Lung microvascular endothelial cell (primary cell): Measurements from ENCODE around the gene BHLHE40. TPM values are rescaled to one million over a fixed set of nuclear protein-coding genes. Genes with fewer than 3 reads are reported as not detected.
"Not testable (repeated sequence)": the region's sequence is repeated elsewhere in the genome, so short reads cannot be mapped to it uniquely, and the experiment has no call there.

Experiments used
- DNase-seq, 2 donors: peaks; one replicate each; pipeline versions ENCODE4 v3.0.0 to v3.0.0-alpha.2; 2010; ENCODE audit warnings: low read depth in 2 of 2
- total RNA-seq: library from RNA; depleted of rRNA; stranded (reverse); fragments of >200 nt; gene quantifications from 2 replicates; pipeline ENCODE4 v1.2.1, GENCODE V29; 2014

BHLHE40 gene
- total RNA-seq, 1 donor from 2014 or later, result 9.7 TPM

DNA sequence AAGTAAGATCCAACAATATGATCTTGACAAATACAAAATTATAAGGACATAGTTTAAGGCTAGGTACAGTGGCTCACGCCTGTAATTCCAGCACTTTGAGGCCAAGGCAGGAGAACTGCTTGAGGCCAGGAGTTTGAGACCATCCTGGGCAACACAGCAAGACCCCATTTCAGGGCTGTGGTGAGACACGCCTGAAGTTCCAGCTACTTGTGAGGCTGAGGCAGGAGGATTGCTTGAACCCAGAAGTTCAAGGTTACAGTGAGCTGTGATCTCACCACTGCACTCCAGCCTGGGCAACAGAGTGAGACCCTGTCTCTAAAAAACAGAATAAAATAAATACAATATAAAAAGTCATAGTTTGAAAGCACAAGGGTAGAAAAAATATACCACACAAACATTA, 17.4 kb upstream of the BHLHE40 start:
- DNase-seq, result not testable (repeated sequence)

DNA sequence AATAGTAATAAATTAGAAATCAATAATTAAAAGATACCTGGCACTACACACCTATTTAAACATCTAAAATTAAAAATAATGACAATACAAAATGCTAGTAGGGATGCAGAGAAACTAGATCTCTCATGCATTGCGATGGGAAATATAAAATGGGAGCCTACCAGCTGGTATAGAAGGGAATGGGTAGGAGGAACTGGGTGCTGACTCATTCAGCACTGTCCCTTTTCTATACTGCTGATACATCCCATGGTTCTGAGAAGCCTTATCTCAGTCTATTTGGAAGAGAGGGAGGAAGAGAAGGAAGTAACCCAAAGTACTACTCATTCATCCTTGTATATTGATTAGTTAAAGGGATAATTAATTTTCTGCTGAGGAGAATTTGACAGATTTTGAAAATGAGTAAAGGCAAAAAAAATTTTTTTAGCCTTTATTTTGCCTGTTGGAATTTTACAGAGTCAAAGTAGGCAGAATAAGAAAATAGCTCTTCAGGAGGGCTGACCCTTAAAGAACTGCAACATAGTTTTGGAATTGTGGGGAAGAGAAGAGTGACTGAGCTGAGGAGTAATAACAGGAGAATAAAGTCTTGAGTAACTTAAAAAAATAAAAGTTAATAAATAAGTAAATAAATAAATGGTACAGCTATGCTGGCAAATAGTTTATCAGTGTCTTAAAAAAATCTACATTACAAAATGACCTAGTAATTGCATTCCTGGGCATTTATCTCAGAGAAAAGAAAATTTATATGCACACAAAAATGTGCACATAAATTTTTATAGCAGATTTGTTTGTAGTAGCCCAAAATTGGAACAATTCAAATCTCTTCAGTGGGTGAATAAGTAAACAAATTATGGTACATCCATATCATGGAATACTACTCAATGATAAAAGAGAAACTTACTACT, 15.3 kb upstream of the BHLHE40 start:
- DNase-seq, result no peak

- DNase-seq, result not testable (repeated sequence)
Measured at GRCh38 chr3:4966006-4966405, 13.2 kb upstream of the BHLHE40 start.

- DNase-seq, result not testable (repeated sequence)
Measured at GRCh38 chr3:4967683-4968082, 11.6 kb upstream of the BHLHE40 start.

DNA sequence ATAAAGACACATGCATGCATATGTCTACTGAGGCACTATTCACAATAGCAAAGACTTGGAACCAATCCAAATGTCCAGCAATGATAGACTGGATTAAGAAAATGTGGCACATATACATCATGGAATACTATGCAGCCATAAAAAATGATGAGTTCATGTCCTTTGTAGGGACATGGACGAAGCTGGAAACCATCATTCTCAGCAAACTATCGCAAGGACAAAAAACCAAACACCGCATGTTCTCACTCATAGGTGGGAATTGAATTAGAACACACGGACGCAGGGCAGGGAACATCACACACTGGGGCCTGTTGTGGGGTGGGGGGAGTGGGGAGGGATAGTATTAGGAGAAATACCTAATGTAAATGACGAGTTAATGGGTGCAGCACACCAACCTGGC, 7.8 kb upstream of the BHLHE40 start:
- DNase-seq, result not testable (repeated sequence)

DNA sequence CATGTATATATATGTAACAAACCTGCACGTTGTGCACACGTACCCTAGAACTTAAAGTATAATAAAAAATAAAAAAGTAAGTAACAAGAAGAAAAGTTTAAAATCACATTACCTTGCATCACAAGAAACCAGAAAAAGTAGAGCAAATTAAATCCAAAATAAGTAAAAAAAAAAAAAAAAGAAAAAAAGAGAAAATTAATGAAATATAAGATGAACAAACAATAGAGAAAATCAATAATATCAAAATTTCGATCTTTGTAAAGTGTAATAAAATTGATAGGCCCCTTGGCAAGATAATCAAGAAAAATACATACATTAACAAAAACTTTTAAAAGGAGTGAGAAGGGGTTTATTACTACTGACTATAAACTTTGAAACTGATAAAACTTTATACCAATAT, 7.4 kb upstream of the BHLHE40 start:
- no peak for DNase-seq

DNA sequence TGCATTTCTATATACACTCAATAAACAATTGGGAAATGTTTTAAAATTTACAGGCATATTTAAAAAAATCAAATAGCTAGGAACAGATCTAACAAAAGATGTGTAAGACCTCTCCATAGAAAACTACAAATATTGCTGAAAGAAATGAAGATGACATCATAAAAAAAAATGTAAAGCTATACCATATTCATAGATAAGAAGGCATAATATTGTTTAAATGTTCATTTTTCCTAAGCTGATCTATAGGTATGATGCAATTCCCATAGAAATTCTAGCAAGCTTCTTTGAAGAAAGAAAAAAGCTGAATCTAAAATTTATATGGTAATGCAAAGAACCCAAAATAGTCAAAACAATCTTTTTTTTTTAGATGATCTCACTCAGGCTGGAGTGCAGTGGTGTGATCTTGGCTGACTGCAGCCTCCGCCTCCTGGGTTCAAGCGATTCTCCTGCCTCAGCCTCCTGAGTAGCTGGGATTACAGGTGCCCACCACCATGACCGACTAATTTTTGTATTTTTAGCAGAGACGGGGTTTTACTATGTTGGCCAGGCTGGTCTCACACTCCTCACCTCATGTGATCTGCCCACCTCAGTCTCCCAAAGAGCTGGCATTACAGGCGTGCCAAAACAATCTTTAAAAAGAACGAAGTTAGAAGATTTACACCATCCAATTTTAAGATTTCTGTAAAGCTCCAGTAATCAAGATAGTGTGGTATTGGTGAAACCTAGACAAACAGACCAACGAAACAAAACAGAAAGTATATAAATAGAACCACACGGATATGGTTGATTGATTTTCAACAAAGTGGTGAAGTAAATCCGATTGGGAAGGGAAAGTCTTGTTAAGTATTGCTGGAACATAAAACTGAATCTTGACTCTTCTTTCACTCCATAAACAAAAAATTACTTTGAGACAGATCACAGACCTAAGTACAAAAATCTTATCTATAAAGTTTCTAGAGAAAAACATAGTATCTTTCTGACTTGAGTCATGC, 6.3 kb upstream of the BHLHE40 start:
- DNase-seq, result no peak

DNA sequence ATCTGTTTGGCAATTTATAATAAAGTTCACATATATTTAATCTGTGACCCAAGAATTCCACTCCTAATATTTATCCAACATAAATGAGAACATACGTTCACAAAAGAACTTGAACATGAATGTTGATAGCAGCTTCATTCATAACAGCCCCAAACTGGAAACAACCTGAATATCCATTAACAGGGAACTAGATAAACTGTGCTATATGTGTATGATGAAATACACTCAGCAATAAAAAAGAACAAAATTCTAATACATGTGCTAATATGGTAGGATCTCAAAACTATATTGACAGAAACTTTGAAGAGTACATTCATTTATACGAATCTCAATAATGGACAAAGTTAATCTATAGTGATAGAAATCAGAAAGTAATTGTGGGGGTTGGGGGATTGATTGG, 5.1 kb upstream of the BHLHE40 start:
- no peak for DNase-seq

- DNase-seq, result peak; percentile 80 to 86
Measured at GRCh38 chr3:4976109-4976508, 3.1 kb upstream of the BHLHE40 start.

DNA sequence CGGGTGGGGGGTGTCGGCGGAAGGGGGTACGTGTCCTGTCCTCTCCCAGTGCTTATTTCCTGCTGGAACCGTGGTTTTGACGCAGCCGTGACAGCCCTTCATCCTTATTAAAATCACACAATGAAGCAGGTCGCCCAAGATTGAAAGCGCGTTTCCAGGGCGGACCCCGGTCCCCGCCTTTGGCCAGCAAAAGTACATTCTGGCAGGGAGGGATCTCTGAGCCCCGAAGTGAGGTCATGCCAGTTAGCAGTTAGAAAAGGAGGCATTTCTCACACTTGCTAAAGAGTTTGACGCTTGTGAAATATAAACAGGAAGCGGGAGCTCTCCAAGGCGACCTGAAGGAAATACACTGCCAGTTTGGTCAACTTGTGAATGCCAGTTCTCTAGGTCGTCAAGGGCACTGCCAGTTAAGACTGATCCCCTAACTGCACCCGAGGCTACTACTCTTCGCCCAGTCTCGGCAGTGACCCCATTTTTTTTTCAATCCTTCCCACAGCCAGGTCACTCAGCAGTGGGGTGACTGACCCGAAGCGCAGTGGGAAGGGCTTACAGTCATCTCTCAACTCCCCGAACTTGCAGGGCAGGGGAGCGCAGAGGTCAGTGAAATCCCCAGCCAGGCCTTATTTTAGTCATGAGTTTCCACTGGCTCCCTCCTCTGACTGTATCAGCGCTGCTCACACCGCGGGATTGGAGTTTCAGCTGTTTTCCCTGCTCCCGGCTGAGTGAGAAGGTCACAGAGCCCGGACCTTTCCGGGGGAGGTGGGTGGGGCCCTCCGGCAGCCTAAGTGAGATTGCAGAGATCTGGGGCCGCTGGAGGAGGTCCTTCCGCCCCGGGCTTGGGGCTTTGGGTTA, 2.0 kb upstream of the BHLHE40 start:
- peak; percentile 94 to 95 for DNase-seq

GRCh38 chr3:4977853-4978203, 1.4 kb upstream of the BHLHE40 start:
- DNase-seq, result no peak

DNA sequence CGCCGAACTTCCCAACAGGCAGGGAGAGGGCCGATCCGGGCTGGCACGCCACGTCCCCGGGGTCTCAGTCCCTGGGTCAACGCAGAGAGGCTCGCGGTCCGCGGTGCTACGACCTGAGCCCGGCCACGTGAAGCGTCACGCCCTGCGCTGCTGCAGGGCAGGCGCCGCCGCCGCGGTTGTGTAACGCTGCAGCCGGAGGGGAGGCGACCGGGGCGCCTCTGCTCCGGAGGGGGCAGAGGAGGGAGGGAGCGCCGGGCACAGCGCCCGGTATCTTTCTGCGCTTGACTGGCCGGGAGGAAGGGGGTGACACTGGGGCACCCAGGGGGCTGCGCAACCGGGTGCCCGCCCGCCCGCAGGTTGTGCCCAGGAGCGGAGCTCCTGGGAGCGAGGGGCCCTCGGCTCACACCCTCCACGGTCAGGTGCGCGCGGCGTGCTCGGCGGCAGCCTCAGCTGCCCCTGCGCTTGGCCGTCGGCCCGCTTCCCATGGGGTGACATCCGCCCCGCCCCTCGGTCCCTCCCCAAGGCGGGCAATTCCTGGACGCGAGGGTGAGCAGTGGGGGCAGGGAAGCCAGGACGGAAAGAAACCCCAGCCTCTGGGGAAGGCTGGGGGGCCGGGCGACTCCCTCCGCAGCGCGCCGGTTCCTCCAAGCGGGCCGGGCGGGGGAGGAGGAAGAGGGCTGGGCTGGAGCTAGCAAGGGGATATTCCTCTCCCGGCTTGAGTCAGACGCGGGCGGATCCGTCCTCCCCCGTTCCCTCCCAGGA, 852 bp upstream of the BHLHE40 start:
- peak; percentile 97 to 99 for DNase-seq

GRCh38 chr3:4978966-4979427, 240 bp upstream of the BHLHE40 start:
- DNase-seq, result peak; percentile 98 to 99

DNA sequence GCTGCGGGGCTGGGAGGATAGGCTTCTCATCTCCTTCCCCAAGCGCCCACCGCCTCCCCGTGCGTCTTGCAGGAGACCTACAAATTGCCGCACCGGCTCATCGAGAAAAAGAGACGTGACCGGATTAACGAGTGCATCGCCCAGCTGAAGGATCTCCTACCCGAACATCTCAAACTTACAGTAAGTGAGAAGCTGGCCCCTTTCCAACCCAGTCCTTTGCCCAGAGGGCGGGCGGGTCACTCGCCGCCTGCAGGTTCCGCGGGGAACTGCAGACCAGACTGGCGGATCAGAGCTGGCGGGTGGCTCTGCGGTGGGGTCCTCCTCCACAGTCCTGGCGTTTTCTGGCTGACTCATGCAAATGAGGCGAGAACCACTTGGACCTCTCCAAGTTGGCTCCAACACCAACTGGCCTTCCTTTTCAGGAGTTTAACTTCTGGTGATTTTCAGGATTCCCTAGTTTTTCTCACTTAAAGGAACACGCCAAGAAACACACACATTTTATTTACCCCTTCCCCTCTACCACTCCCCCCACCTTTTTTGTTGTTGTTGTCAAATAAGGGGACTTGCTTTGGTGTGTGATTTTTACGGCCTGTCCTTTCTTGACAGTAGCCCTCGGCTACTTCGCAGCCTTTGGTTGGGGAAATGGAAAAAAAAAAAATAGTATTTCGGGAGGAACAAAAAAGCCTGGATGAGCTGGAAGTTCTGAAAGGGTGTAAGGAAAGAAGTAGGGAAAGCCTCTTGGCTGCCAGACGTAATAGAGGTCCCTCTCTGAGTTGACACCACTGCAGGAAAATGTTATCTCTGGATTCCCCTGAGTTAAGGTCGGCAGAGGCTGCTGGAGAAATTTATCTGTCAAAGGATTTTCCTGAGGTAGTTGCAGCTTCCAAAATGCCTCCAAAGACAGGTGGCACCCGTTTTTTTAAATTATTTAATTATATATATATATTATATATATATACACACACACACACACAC, 1.3 kb downstream of the BHLHE40 start:
- peak; percentile 86 to 92 for DNase-seq

DNA sequence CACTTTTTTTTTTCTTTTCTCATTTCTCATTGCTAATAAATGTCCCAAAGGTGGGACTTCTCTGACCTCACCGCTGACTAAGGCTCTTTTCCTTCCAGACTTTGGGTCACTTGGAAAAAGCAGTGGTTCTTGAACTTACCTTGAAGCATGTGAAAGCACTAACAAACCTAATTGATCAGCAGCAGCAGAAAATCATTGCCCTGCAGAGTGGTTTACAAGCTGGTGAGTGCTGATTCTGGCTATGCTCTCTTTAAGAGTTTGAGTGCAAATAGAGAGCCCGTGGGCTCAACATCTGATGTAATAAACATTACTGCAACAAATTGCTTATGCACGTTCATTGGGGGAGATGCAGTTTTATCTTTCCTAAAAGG, 2.0 kb downstream of the BHLHE40 start:
- DNase-seq, result peak in 1 of 2 donors; percentile 53

GRCh38 chr3:4981665-4982494, 2.6 kb downstream of the BHLHE40 start:
- peak; percentile 58 to 81 for DNase-seq

- DNase-seq, result peak in 1 of 2 donors; percentile 51
Measured at GRCh38 chr3:4982773-4983738, 3.8 kb downstream of the BHLHE40 start.
